ENCODE measurements around the gene WNT8A.
A peak's percentile ranks its signal among the peaks of the same experiment; 100 is the strongest.

Gene WNT8A

DNA sequence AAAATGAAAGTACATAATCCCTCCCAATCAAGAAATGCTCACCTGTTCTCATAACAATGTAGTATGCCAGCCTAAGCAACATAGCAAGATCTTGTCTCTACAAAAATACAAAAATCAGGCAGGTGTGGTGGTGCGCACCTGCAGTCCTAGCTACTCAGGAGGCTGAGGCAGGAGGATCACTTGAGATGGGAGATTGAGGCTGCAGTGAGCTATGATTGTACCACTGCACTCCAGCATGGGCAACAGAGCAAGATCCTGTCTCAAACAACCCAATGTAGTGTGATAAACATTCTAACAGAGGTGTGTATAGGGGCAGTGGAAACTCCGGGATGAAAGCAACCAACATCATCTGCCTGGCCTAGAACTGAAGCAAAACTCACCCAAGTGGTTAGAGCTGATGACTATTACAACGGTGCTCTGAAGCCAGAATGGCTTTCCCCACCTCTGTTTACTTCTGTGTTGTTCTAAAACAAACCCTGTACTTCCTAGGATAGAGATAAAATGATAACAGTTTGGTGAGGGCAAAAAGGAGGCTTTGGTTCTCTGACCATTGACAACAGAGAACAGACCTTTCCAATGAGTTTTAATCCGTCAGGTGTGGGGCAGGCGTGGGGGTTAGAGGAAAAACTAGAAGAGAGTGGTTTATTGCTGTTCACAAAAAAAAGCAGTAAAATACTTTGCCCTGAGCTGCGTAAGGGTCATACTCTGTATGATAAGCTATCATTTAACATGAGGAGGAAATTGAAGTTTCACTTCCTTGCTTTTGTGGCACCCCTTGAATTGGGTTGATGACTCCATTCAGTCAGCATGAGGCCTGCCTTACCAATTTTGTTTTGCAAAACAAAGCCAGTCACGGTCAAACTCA lies 18.9 kb downstream of the WNT8A start:
- no peak for FAIRE-seq
- TF ChIP-seq POLR2A (IDR thresholded peaks at IDR 0.05; ENCODE audit: low read depth, low read length) = no peak
- DNase-seq (ENCODE audit: insufficient read length, low spot score) = no peak

DNA sequence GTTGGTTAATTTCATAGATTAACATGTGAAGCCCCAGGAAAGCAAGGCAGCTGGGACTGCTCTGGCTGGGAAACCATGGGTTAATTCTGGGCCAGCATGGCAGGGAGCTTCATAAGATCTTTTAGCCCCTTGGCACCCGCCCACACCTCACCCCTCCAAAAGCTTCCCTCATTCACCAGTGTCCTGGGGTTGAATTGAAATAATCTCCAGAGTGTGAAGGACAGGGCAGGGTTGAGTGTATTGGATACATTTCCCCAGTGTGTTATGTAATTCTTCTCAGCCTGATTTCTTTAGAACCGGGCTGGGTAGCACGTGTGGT lies 19.4 kb downstream of the WNT8A start:
- DNase-seq (ENCODE audit: insufficient read length, low spot score) (no peak), FAIRE-seq (no peak)
- TF ChIP-seq POLR2A (IDR thresholded peaks at IDR 0.05; ENCODE audit: low read depth, low read length) = no peak

DNA sequence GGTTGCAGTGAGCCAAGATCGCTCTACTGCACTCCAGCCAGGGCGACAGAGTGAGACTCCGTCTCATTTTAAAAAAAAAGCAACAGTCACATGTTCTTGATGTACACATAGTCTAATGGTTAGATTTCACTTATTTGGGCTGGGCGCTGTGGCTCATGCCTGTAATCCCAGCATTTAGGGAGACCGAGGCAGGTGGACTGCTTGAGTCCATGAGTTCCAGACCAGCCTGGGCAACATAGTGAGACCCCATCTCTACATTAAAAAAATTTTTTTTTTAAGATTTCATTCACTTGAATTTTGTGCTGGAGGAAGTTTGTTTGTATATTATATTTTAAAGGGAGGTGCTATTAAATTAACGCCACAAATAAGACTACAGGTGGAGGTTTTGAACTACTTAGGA lies 21.9 kb downstream of the WNT8A start:
- DNase-seq (ENCODE audit: insufficient read length, low spot score) (no peak), FAIRE-seq (no peak)
- no peak for TF ChIP-seq POLR2A (IDR thresholded peaks at IDR 0.05; ENCODE audit: low read depth, low read length)

DNA sequence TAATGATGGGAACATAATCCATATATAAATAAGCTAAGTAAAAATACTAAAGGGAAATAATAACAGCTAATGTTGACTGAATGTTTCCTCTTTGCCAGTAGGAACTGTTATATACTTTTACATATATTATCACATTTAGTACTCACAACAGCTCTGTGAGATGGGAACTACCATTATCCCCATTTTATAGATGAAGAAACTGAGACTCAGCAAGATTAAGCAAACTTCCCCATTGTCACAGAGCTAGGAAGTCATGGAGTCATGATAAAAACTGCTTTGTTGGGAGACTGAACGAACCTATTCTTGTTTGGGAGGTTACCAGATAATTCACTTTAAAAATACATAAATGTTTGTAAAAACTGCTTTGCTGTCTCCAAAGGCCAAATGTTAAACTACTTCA lies 23.4 kb downstream of the WNT8A start:
- DNase-seq (ENCODE audit: insufficient read length, low spot score) (no peak), FAIRE-seq (no peak)
- TF ChIP-seq POLR2A (IDR thresholded peaks at IDR 0.05; ENCODE audit: low read depth, low read length) = no peak

DNA sequence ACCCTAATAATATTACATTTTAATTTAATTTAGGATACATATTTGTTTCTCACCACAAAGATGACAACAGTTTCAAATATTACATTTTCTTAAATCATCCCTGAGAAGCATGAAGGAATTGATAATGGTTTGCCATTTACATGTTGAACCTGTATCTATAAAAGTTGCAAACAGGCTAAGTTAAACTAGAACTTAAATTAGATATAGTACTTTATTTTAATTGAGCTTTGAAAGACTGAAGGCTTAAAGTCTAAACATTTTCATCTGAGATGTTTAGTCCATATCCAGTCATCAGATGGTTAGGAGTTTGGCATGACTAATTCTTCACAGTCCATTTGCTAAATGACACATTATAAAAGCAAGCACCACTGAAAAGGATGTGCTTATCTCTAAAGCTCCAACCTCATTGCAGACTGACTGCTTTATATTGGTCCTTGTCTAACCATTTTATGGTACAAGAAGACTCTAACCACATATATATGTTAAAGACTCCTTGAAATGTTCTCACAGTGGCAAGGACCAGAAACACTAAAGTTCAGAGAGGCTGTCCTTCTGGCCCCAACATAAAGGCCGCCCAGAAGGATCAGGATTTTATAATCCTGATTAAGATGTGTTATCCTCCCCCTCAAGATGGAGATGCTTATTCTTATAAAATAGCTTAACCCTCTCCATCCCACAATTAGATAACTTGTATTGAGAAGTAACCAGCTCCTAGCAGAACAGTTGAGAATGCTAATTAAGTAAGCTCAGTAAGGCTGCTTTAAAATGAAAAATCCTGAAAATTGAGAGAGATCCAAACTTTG lies 25.8 kb downstream of the WNT8A start:
- peak; percentile 15 for FAIRE-seq
- no peak for TF ChIP-seq POLR2A (IDR thresholded peaks at IDR 0.05; ENCODE audit: low read depth, low read length)
- DNase-seq (ENCODE audit: insufficient read length, low spot score) = no peak

DNA sequence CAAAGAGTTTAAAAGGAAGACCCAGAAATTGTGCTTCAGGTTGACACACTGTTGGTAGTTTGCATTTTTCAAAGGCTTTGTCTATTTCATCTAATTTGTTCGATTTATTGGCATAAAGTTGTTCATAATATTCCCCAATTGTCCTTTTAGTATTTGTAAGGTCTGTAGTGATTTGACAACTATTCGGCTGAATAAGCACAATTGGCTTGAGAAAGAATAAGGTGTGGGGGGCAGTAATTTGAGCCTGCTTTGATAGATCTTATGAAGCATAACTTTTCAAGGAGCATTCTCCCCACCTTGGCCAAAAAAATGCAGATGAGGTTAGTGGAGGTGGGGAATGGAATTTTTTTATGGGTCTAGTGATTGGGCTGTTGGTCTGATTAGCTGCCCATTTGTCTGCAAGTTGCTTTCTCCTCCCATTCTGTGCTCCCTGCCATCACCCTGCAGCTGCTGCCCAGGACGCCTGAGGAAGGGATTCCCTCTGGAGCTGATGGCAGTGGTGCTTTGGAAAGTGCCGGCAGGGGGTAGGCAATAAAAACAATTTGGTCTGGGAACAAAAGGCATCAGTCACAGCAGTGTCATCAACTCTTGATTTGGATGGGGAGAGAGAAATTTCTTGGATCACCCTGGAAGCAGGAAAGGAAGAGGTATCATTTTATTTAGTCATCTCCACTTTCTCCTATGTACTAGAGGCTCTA lies 26.6 kb downstream of the WNT8A start:
- DNase-seq (ENCODE audit: insufficient read length, low spot score) (no peak), FAIRE-seq (peak; percentile 68)
- TF ChIP-seq POLR2A (IDR thresholded peaks at IDR 0.05; ENCODE audit: low read depth, low read length) = no peak

DNA sequence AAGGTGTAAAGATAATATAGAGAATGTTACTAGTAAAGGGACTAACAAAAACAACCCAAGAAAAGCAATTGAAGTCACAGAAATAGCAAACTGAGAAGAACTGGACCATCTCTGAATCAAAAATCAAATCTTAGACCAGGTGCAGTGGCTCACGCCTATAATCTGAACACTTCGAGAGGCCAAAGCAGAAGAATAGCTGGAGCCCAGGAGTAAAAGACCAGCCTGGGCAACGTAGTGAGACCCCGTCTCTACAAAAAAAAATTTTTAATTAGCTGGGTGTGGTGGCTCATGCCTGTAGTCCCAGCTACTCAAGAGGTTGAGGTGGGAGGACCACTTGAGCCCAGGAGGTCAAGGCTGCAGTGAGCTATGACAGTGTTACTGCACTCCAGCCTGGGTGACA lies 27.3 kb downstream of the WNT8A start:
- no peak for TF ChIP-seq POLR2A (IDR thresholded peaks at IDR 0.05; ENCODE audit: low read depth, low read length)
- FAIRE-seq (no peak), DNase-seq (ENCODE audit: insufficient read length, low spot score) (no peak)

DNA sequence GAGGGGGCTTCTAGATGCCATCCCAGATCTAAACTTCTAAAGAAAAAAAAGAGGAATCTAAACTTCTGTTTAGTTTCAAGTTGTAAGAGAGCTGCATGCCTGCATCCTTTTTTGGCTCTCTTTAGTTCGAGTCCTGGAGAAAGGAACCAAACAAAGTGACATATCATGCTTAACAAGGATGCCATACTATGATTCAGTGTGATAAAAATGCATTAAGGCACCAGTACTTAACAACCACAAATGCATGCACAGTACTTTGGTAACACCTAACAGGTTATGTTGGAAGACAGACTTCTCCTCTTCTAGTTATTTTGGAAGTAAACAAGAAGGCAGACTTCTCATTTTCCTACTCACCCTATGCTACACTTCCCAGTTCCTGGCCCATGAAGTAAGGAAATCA lies 28.1 kb downstream of the WNT8A start:
- no peak for TF ChIP-seq POLR2A (IDR thresholded peaks at IDR 0.05; ENCODE audit: low read depth, low read length)
- DNase-seq (ENCODE audit: insufficient read length, low spot score) = no peak
- FAIRE-seq = peak; percentile 83

DNA sequence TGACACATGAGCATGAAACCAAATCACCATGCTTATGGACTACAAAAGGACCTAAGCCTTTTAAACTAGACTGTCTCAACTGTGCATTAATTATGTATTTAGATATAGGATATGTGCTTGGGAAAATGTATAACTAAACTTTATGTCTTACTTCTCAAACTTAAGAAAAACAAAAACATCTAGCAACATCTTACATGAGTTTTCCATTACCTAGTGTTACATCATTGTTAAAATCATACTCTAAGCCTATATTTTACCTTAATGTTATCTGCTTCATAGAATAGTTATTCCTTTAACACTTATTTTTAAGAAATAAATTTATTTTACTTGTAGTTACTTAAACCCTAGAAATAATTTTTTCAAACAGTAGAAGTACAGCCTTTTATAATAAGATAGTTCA lies 31.4 kb downstream of the WNT8A start:
- no peak for TF ChIP-seq POLR2A (IDR thresholded peaks at IDR 0.05; ENCODE audit: low read depth, low read length)

DNA sequence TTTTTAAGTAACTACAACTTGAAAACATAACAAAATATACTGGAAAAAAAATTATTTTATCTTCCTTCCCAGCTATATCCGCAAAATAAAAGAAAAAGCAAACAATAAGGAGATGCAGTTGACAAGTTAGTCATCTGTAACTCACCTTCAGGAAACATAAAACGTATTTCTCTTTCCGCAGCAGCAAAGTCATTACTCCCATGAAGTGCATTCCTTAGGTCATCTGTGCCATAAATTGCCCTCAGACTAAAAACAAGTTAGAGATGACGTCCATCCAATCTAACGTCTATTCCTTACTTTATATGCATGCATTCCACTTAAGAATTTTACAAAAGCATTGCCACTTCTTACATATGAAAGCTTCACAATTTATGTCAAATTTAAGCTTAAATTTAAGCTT lies 44.5 kb downstream of the WNT8A start:
- TF ChIP-seq POLR2A (IDR thresholded peaks at IDR 0.05; ENCODE audit: low read depth, low read length) = no peak
- DNase-seq (ENCODE audit: insufficient read length, low spot score) (no peak), FAIRE-seq (peak; percentile 69)

More for the DNA sequence above, 31.4 kb downstream of the WNT8A start:
- DNase-seq (ENCODE audit: insufficient read length, low spot score) (no peak), FAIRE-seq (no peak)

DNA sequence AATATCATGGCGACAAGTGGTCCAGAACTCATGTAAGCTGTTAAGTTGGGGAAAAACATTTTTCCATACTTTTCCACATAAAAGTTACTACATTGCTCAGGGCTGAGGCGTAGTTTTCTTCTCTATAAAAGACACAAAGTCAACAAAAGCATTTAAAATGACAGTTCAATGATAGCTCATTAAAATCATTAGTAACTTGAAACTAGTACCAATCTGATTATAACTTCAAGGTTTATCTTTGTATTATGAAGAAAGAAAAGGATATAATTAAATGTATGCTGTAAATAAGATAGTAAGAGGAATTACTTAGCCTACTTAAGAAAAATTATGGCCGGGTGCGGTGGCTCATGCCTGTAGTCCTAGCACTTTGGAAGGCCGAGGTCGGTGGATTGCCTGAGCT lies 45.5 kb downstream of the WNT8A start:
- DNase-seq (ENCODE audit: insufficient read length, low spot score) = no peak
- FAIRE-seq = no peak
- no peak for TF ChIP-seq POLR2A (IDR thresholded peaks at IDR 0.05; ENCODE audit: low read depth, low read length)

DNA sequence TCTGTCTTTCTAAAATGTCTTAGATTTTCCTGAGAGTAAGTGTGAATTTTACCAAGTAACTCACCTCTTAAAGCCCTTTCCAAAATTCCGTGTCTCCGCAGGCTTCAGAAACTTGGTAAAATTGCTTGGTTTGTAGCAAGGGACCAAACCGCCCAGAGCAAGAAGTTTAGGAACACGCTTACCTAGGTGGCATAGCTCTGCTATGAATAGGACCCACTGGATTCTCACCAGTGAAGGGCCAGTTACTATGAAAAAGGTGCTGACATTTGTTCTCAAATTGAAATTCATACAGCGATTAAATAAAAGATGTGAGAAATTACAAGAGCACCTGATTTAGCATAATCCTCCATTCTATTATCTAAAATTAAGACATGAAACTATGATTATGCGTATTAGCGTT lies 48.7 kb downstream of the WNT8A start:
- FAIRE-seq (no peak), DNase-seq (ENCODE audit: insufficient read length, low spot score) (no peak)
- no peak for TF ChIP-seq POLR2A (IDR thresholded peaks at IDR 0.05; ENCODE audit: low read depth, low read length)

DNA sequence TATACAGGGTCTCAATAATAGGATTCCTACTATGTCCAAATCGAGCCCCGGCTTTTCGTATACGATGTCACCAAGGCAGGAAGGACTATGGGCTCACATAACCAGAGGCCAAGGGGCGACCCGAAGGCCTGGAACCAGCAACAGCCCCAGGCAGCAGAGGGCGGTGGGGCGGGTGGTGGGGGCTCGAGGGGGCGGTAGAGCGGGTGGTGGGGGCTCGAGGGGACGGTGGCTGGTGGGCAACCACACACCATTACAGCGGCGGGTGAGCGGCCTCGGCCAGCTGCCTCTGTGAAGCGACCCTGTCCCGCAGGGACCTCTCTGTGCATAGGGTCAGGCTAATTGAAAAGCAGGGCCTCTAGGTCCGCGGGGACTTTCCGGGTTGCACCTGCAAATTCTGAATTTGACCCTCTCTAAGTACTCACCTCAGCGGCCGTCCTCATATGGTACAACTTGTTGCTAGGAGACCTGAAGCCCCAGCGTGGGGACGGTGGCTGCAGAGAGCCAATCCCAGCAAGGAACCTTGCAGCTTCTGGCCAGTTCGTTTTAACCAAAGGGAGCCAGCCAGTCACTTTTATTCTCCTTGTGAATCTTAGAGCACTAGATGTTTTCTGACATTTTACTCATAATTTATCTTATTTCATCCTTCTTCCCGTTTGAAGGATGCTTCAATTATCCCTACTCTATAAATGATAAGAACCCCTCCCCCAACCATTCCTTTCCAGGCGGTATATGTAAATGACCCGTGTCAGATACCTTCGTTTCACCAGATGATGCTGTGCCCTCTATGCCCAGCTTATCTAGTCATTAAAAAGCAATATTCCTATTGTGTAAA lies 55.3 kb downstream of the WNT8A start, which contains the start of gene NME5:
Gene NME5 (minus strand): TSS at position 480 of the 832 bp plus-strand sequence. CDS start 648 bp downstream, outside the sequence.
- FAIRE-seq (no peak), DNase-seq (ENCODE audit: insufficient read length, low spot score) (no peak)

More for the DNA sequence above, 55.3 kb downstream of the WNT8A start, which contains the start of gene NME5:
- TF ChIP-seq POLR2A (IDR thresholded peaks at IDR 0.05; ENCODE audit: low read depth, low read length) = no peak

Data from H54 (cell line).